Ishikawa (cell line): ENCODE results near the gene SLC39A1.

Experiments
- CEBPB ChIP-seq: IDR thresholded peaks from 2 replicates; pipeline ENCODE4 v1.6.1; 2012
- CREB1 ChIP-seq: IDR thresholded peaks from 2 replicates; pipeline ENCODE4 v1.6.1; 2012; ENCODE audit warnings: low read depth
- EGR1 ChIP-seq: IDR thresholded peaks from 2 replicates; pipeline ENCODE4 v1.6.1; 2012
- EP300 ChIP-seq: IDR thresholded peaks from 2 replicates; pipeline ENCODE4 v1.6.1; 2012; ENCODE audit warnings: borderline replicate concordance
- FOXM1 ChIP-seq: IDR thresholded peaks from 2 replicates; pipeline ENCODE4 v1.6.1; 2012; ENCODE audit warnings: low read depth, borderline replicate concordance
- NFIC ChIP-seq: IDR thresholded peaks from 2 replicates; pipeline ENCODE4 v1.6.1; 2012
- RAD21 ChIP-seq: IDR thresholded peaks from 2 replicates; pipeline ENCODE4 v1.6.1; 2012; ENCODE audit warnings: low read depth
- TAF1 ChIP-seq: IDR thresholded peaks from 2 replicates; pipeline ENCODE4 v1.6.1; 2012; ENCODE audit warnings: low read depth, mild to moderate bottlenecking
- TCF12 ChIP-seq: IDR thresholded peaks from 2 replicates; pipeline ENCODE4 v1.6.1; 2012; ENCODE audit warnings: low read depth
- TEAD4 ChIP-seq: IDR thresholded peaks from 2 replicates; pipeline ENCODE4 v1.6.1; 2012
- YY1 ChIP-seq: IDR thresholded peaks from 2 replicates; pipeline ENCODE4 v1.6.1; 2012; ENCODE audit warnings: low read depth
- ZBTB7A ChIP-seq: IDR thresholded peaks from 2 replicates; pipeline ENCODE4 v1.6.1; 2012; ENCODE audit warnings: low read depth
- TF ChIP-seq, protein P1 (sequence below): IDR thresholded peaks from 2 replicates; pipeline ENCODE4 v1.6.1; 2012
- TF ChIP-seq, protein P2 (sequence below): IDR thresholded peaks from 2 replicates; pipeline ENCODE4 v1.6.1; 2012; ENCODE audit warnings: low read depth, mild to moderate bottlenecking
- TF ChIP-seq, protein P3 (sequence below): IDR thresholded peaks from 2 replicates; pipeline ENCODE4 v1.6.1; 2012

The SLC39A1 gene

DNA sequence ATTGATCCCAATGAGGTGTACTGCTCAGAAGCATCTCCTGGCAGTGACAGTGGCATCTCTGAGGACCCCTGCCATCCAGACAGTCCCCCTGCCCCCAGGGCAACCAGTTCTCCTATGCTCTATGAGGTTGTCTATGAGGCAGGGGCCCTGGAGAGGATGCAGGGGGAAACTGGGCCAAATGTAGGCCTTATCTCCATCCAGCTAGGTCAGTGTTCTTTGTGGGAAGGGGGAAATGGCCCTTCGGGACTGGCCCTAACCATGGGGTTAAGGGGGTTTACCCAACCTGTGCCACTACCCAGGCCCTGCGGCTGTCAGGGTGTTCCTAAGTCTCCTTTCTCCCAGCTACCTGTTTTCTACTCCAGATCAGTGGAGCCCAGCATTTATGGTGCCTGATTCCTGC, 5.6 kb upstream of the SLC39A1 start:
- TF ChIP-seq EP300, result no peak
- TF ChIP-seq FOXM1, result no peak
- TF ChIP-seq TEAD4, result no peak
- TF ChIP-seq, protein P1, sequence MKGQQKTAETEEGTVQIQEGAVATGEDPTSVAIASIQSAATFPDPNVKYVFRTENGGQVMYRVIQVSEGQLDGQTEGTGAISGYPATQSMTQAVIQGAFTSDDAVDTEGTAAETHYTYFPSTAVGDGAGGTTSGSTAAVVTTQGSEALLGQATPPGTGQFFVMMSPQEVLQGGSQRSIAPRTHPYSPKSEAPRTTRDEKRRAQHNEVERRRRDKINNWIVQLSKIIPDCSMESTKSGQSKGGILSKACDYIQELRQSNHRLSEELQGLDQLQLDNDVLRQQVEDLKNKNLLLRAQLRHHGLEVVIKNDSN, result no peak
- no peak for TF ChIP-seq EGR1
- TF ChIP-seq RAD21, result no peak
- TF ChIP-seq, protein P2, sequence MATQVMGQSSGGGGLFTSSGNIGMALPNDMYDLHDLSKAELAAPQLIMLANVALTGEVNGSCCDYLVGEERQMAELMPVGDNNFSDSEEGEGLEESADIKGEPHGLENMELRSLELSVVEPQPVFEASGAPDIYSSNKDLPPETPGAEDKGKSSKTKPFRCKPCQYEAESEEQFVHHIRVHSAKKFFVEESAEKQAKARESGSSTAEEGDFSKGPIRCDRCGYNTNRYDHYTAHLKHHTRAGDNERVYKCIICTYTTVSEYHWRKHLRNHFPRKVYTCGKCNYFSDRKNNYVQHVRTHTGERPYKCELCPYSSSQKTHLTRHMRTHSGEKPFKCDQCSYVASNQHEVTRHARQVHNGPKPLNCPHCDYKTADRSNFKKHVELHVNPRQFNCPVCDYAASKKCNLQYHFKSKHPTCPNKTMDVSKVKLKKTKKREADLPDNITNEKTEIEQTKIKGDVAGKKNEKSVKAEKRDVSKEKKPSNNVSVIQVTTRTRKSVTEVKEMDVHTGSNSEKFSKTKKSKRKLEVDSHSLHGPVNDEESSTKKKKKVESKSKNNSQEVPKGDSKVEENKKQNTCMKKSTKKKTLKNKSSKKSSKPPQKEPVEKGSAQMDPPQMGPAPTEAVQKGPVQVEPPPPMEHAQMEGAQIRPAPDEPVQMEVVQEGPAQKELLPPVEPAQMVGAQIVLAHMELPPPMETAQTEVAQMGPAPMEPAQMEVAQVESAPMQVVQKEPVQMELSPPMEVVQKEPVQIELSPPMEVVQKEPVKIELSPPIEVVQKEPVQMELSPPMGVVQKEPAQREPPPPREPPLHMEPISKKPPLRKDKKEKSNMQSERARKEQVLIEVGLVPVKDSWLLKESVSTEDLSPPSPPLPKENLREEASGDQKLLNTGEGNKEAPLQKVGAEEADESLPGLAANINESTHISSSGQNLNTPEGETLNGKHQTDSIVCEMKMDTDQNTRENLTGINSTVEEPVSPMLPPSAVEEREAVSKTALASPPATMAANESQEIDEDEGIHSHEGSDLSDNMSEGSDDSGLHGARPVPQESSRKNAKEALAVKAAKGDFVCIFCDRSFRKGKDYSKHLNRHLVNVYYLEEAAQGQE, result no peak
- no peak for TF ChIP-seq CEBPB
- no peak for TF ChIP-seq NFIC

DNA sequence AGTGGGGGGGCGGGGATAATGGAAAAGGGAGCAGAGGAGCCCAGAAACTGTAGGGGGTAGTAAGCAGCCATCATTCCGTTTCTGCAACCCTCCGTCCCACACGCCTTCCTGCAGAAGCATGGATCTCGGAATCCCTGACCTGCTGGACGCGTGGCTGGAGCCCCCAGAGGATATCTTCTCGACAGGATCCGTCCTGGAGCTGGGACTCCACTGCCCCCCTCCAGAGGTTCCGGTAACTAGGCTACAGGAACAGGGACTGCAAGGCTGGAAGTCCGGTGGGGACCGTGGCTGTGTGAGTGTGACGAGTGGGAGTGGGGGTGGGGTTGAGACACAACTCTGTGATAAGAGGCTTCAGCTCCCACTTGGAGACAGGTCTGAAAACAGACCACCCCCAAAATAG, 5.1 kb upstream of the SLC39A1 start:
- TF ChIP-seq RAD21, result no peak
- no peak for TF ChIP-seq FOXM1
- TF ChIP-seq TCF12, result no peak
- TF ChIP-seq CEBPB, result no peak

DNA sequence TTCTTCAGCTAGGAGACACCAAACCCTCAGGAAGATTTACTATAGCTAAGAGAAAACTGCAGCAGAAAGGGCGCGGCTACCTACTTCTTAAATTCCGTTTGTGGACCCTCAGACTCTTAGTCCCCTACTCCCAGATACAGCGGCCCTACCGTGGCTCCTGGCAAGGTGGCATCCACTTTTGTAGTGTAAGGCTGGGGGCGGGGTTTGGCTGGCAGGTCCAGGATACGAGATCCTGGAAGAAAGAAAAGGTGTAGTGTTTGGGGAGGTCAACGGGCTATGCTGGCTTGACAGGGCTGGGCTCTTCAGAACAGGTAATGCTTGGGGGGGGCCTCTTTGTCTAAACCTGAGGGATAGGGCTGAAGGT, 4.6 kb upstream of the SLC39A1 start:
- TF ChIP-seq, protein P1, result no peak
- TF ChIP-seq NFIC (no peak), FOXM1 (no peak), ZBTB7A (no peak), TAF1 (no peak), RAD21 (no peak), CREB1 (no peak), YY1 (no peak), TEAD4 (no peak), TCF12 (no peak), CEBPB (no peak), EP300 (no peak)
- TF ChIP-seq, protein P3, sequence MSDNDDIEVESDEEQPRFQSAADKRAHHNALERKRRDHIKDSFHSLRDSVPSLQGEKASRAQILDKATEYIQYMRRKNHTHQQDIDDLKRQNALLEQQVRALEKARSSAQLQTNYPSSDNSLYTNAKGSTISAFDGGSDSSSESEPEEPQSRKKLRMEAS, result no peak
- TF ChIP-seq, protein P2, result no peak

DNA sequence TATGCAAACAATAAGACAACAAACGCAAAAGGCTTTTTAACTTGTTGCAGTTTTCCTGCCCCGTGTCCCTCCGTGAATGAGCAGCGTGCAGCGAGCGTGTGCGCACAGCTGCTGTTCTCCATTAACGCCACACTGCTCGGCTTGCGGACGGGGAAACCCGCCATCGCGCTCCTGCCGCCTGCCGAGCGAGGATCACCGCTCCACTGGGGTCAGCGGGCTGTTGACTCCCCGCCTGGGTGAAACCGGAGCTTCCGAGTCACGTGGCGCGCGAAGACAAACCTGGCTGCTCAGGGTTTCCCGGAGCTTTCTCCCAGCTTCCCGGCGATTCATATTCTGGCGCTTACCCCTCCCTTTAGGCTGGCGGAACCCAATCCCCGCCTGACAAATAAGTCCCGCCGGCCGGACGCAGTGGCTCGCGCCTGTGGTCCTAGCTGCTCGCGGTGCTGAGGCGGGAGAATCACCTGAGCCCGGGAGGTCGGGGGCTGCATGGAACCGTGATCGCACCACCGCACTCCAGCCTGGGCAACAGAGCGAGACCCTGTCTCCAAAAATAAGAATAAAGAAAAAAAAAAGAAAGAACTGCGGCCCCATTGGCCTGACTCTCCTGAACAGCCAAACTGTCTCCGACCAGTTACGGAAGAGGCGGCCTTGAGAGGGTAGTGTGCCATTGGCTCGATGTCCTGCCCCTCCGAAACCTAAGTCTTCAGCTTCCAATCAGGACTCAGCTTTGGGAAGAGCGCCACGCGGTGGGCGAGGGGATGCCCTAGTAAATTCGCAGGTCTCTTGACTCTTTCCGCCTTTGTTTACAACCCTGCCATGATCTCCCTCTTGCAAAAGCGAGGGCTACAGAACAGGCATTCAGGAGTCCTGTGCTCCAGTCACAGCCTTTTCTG, 4.0 kb upstream of the SLC39A1 start, which contains the start of gene CREB3L4:
Gene CREB3L4, plus strand, starts transcription at position 796 of the 893 bp plus-strand sequence. CDS start 624 bp downstream, outside the sequence.
- TF ChIP-seq, protein P1, result peak; percentile 97
- peak; percentile 83 for TF ChIP-seq YY1
- peak; percentile 84 for TF ChIP-seq TAF1
- peak; percentile 20; the same call in 1 of the 2 replicates for TF ChIP-seq RAD21
- no peak; the same call in 1 of the 2 replicates for TF ChIP-seq TEAD4
- TF ChIP-seq NFIC, result no peak; the same call in 1 of the 2 replicates
- no peak for TF ChIP-seq CREB1
- 0 out of 2 replicates have a peak, but pooled peaks have one; percentile 19 for TF ChIP-seq FOXM1
- TF ChIP-seq, protein P2, result no peak
- peak; percentile 9; the same call in 1 of the 2 replicates for TF ChIP-seq CEBPB
- peak; percentile 49 for TF ChIP-seq ZBTB7A
- TF ChIP-seq EGR1, result peak; percentile 18; the same call in 1 of the 2 replicates
- TF ChIP-seq TCF12, result peak; percentile 64
- TF ChIP-seq, protein P3, result peak; percentile 96
- TF ChIP-seq EP300, result peak; percentile 52; the same call in 1 of the 2 replicates
